ENCODE measurements around the gene ARHGEF25.
"Not testable (repeated sequence)": the region's sequence is repeated elsewhere in the genome, so short reads cannot be mapped to it uniquely, and the experiment has no call there.

The ARHGEF25 gene
- total RNA-seq, result 0 to 0.70 (median 0.19) reads per million in 3 donors

GRCh38 chr12:57611108-57611826, at the start of gene ARHGEF25:
ARHGEF25 (plus strand) TSS chr12:57611435; CDS start chr12:57611895, 460 bp downstream.
- H3K4me1 ChIP-seq (ENCODE audit: control insufficient read depth, insufficient read depth, low read length, poor library complexity, severe bottlenecking), result peaks cover 20% of the 10 kb centered on the region
- H3K4me3 ChIP-seq (ENCODE audit: insufficient read depth, low read depth, low read length, poor library complexity, severe bottlenecking), result peak within 1 kb of the TSS; percentile 59
- no peaks in the 10 kb centered on the region for H3K9me3 ChIP-seq (ENCODE audit: control insufficient read depth, low read length)
- no peak for DNase-seq
- H3K36me3 ChIP-seq (ENCODE audit: control insufficient read depth, insufficient read depth, low read length), result no peaks in the 10 kb centered on the region
- H3K27me3 ChIP-seq (replicated peaks; ENCODE audit: control insufficient read depth, insufficient read depth, low read length, poor library complexity, severe bottlenecking), result peaks cover 8% of the 10 kb centered on the region
- H3K27ac ChIP-seq (ENCODE audit: insufficient read depth, low read length, poor library complexity, severe bottlenecking), result no peak within 1 kb of the TSS

DNA sequence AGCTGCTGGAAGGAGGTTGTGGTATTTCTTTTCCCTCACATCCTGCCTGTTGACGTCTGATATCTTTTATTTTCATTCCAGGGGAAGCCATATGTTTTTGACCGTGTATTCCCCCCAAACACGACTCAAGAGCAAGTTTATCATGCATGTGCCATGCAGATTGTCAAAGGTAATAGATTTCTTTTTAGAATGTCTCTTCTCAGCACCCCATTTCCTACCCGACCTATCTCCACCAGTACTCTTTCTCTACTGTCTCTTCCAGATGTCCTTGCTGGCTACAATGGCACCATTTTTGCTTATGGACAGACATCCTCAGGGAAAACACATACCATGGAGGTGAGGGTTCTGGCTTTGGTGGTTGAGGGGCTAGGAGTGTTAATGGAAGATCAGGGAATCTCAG, 47.9 kb upstream of the ARHGEF25 start:
- DNase-seq, result no peak
- H3K4me1 ChIP-seq (ENCODE audit: control insufficient read depth, insufficient read depth, low read length, poor library complexity, severe bottlenecking), result no peaks in the 10 kb centered on the region
- H3K27ac ChIP-seq (ENCODE audit: insufficient read depth, low read length, poor library complexity, severe bottlenecking), result no peak overlapping the region
- no peaks in the 10 kb centered on the region for H3K9me3 ChIP-seq (ENCODE audit: control insufficient read depth, low read length)
- no peak overlapping the region for H3K4me3 ChIP-seq (ENCODE audit: insufficient read depth, low read depth, low read length, poor library complexity, severe bottlenecking)
- no peaks in the 10 kb centered on the region for H3K27me3 ChIP-seq (replicated peaks; ENCODE audit: control insufficient read depth, insufficient read depth, low read length, poor library complexity, severe bottlenecking)
- H3K36me3 ChIP-seq (ENCODE audit: control insufficient read depth, insufficient read depth, low read length), result no peaks in the 10 kb centered on the region

DNA sequence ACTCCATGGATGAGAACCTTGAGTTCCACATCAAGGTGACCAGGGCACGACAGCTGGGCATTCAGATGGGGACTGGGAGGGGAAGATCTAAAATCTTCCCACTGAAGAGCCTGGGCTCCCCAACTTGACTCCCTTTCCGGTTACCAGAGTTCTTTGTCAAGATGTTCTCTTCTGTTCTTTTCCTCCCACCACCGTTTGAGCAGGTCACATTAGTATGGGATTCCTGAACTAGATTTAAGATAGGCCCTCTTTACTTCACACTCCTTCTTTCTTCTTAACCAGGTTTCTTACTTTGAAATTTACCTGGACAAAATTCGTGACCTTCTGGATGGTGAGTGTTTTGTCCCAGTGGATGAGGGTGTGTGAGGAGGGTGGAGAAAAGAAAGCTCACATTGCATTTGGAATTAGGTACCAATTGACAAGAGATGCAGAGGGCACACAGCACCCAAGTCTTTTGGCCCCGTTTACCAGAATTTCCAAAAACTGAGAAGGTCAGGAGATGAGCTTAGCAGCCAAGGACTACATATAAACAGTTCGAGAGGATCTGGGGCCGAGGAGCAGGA, 47.0 kb upstream of the ARHGEF25 start:
- Histone ChIP-seq H3K27ac (ENCODE audit: insufficient read depth, low read length, poor library complexity, severe bottlenecking) (no peak overlapping the region), H3K4me1 (ENCODE audit: control insufficient read depth, insufficient read depth, low read length, poor library complexity, severe bottlenecking) (no peaks in the 10 kb centered on the region), H3K4me3 (ENCODE audit: insufficient read depth, low read depth, low read length, poor library complexity, severe bottlenecking) (no peak overlapping the region), H3K9me3 (ENCODE audit: control insufficient read depth, low read length) (no peaks in the 10 kb centered on the region), H3K27me3 (replicated peaks; ENCODE audit: control insufficient read depth, insufficient read depth, low read length, poor library complexity, severe bottlenecking) (no peaks in the 10 kb centered on the region), H3K36me3 (ENCODE audit: control insufficient read depth, insufficient read depth, low read length) (no peaks in the 10 kb centered on the region)
- no peak for DNase-seq

GRCh38 chr12:57568838-57569237, 42.4 kb upstream of the ARHGEF25 start:
- Histone ChIP-seq H3K27me3 (replicated peaks; ENCODE audit: control insufficient read depth, insufficient read depth, low read length, poor library complexity, severe bottlenecking) (no peaks in the 10 kb centered on the region), H3K9me3 (ENCODE audit: control insufficient read depth, low read length) (no peaks in the 10 kb centered on the region), H3K27ac (ENCODE audit: insufficient read depth, low read length, poor library complexity, severe bottlenecking) (no peak overlapping the region), H3K4me1 (ENCODE audit: control insufficient read depth, insufficient read depth, low read length, poor library complexity, severe bottlenecking) (no peaks in the 10 kb centered on the region), H3K36me3 (ENCODE audit: control insufficient read depth, insufficient read depth, low read length) (no peaks in the 10 kb centered on the region), H3K4me3 (ENCODE audit: insufficient read depth, low read depth, low read length, poor library complexity, severe bottlenecking) (no peak overlapping the region)
- DNase-seq, result no peak

GRCh38 chr12:57569858-57570257, 41.4 kb upstream of the ARHGEF25 start:
- H3K4me1 ChIP-seq (ENCODE audit: control insufficient read depth, insufficient read depth, low read length, poor library complexity, severe bottlenecking), result no peaks in the 10 kb centered on the region
- H3K27ac ChIP-seq (ENCODE audit: insufficient read depth, low read length, poor library complexity, severe bottlenecking), result no peak overlapping the region
- no peaks in the 10 kb centered on the region for H3K36me3 ChIP-seq (ENCODE audit: control insufficient read depth, insufficient read depth, low read length)
- no peak overlapping the region for H3K4me3 ChIP-seq (ENCODE audit: insufficient read depth, low read depth, low read length, poor library complexity, severe bottlenecking)
- no peaks in the 10 kb centered on the region for H3K9me3 ChIP-seq (ENCODE audit: control insufficient read depth, low read length)
- DNase-seq, result no peak
- no peaks in the 10 kb centered on the region for H3K27me3 ChIP-seq (replicated peaks; ENCODE audit: control insufficient read depth, insufficient read depth, low read length, poor library complexity, severe bottlenecking)

GRCh38 chr12:57570438-57570837, 40.8 kb upstream of the ARHGEF25 start:
- H3K9me3 ChIP-seq (ENCODE audit: control insufficient read depth, low read length); H3K27me3 ChIP-seq (replicated peaks; ENCODE audit: control insufficient read depth, insufficient read depth, low read length, poor library complexity, severe bottlenecking); DNase-seq; H3K4me1 ChIP-seq (ENCODE audit: control insufficient read depth, insufficient read depth, low read length, poor library complexity, severe bottlenecking); H3K4me3 ChIP-seq (ENCODE audit: insufficient read depth, low read depth, low read length, poor library complexity, severe bottlenecking); H3K27ac ChIP-seq (ENCODE audit: insufficient read depth, low read length, poor library complexity, severe bottlenecking); H3K36me3 ChIP-seq (ENCODE audit: control insufficient read depth, insufficient read depth, low read length): not testable (repeated sequence)

GRCh38 chr12:57571926-57572762, 39.1 kb upstream of the ARHGEF25 start:
- no peaks in the 10 kb centered on the region for H3K36me3 ChIP-seq (ENCODE audit: control insufficient read depth, insufficient read depth, low read length)
- H3K9me3 ChIP-seq (ENCODE audit: control insufficient read depth, low read length), result no peaks in the 10 kb centered on the region
- H3K4me3 ChIP-seq (ENCODE audit: insufficient read depth, low read depth, low read length, poor library complexity, severe bottlenecking), result no peak overlapping the region
- H3K27ac ChIP-seq (ENCODE audit: insufficient read depth, low read length, poor library complexity, severe bottlenecking), result no peak overlapping the region
- DNase-seq, result no peak
- no peaks in the 10 kb centered on the region for H3K4me1 ChIP-seq (ENCODE audit: control insufficient read depth, insufficient read depth, low read length, poor library complexity, severe bottlenecking)
- no peaks in the 10 kb centered on the region for H3K27me3 ChIP-seq (replicated peaks; ENCODE audit: control insufficient read depth, insufficient read depth, low read length, poor library complexity, severe bottlenecking)

DNA sequence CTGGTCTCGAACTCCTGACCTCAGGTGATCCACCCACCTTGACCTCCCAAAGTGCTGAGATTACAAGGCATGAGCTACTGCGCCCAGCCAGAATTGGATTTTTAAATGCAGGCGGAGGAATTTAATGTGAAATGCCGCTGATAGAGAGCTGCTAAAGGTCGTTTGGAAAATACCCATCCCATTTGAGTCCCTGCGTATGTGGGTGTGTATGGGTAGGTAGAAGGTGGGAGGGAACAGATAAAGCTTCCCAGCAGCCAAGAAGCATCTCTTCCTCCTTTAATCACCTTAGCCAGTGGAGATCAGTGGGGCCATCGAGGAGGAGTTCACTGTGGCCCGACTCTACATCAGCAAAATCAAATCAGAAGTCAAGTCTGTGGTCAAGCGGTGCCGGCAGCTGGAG, 36.4 kb upstream of the ARHGEF25 start:
- no peak for DNase-seq
- Histone ChIP-seq H3K27ac (ENCODE audit: insufficient read depth, low read length, poor library complexity, severe bottlenecking) (no peak overlapping the region), H3K4me3 (ENCODE audit: insufficient read depth, low read depth, low read length, poor library complexity, severe bottlenecking) (no peak overlapping the region), H3K4me1 (ENCODE audit: control insufficient read depth, insufficient read depth, low read length, poor library complexity, severe bottlenecking) (no peaks in the 10 kb centered on the region), H3K27me3 (replicated peaks; ENCODE audit: control insufficient read depth, insufficient read depth, low read length, poor library complexity, severe bottlenecking) (no peaks in the 10 kb centered on the region), H3K9me3 (ENCODE audit: control insufficient read depth, low read length) (no peaks in the 10 kb centered on the region), H3K36me3 (ENCODE audit: control insufficient read depth, insufficient read depth, low read length) (no peaks in the 10 kb centered on the region)

DNA sequence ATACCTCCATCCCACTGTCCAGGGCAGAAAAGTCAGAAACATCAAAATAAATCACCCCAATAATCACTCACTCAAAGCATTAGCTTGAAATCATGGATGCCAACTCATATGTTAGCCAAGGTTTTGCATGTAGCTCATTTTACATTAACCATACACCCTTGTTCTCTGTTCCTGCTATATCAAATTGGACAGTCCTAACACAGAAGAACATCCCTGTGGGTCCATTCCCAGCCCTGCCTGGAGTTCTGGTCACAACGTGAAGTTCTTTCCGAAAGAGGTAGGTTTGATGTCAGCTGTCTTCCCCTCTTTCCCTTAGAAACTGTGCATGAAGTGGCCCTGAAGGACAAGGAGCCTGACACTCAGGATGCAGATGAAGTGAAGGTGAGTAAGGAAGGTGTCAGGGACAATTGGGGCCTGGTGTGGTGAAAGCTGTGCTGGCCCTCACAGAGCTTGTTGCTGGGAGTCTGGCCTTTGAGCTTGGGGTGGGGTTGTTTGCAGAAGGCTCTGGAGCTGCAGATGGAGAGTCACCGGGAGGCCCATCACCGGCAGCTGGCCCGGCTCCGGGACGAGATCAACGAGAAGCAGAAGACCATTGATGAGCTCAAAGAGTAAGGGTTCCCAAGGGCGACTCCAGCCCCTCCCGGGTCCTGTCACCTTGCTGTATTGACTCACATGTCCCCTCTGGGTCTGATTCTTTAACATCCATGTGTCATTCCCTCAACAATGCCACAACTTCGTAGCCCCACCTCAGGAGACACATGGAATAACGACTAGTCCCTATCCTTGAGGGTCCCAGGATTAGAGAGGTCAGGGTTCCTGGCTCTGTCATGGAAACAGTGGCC, 35.2 kb upstream of the ARHGEF25 start:
- no peaks in the 10 kb centered on the region for H3K9me3 ChIP-seq (ENCODE audit: control insufficient read depth, low read length)
- no peak for DNase-seq
- H3K27me3 ChIP-seq (replicated peaks; ENCODE audit: control insufficient read depth, insufficient read depth, low read length, poor library complexity, severe bottlenecking), result no peaks in the 10 kb centered on the region
- H3K4me1 ChIP-seq (ENCODE audit: control insufficient read depth, insufficient read depth, low read length, poor library complexity, severe bottlenecking), result no peaks in the 10 kb centered on the region
- no peak overlapping the region for H3K27ac ChIP-seq (ENCODE audit: insufficient read depth, low read length, poor library complexity, severe bottlenecking)
- H3K36me3 ChIP-seq (ENCODE audit: control insufficient read depth, insufficient read depth, low read length), result no peaks in the 10 kb centered on the region
- no peak overlapping the region for H3K4me3 ChIP-seq (ENCODE audit: insufficient read depth, low read depth, low read length, poor library complexity, severe bottlenecking)
